GM12878 (cell line): ENCODE data around the gene DICER1. TPM values are rescaled to one million over a fixed set of nuclear protein-coding genes. Genes with fewer than 3 reads are reported as not detected.

ENCODE experiments used
- ATAC-seq: fragments of 200-7000 bp; cut with Tn5 transposase; 3 replicates; pipeline ENCODE4 v1.9.1; 2020; ENCODE audit warnings: mild to moderate bottlenecking, moderate library complexity
- BruUV-seq: library from RNA; stranded (reverse); fragments of 400-500 nt; replicated peaks from 2 replicates; lab custom pipeline; 2021; lab: Mats Ljungman, UMichigan
- CTCF ChIA-PET: fragments of 300-600 bp; sonication (Branson Sonifier 250); formaldehyde crosslinking; extraction: SDS; loops from one replicate; lab custom pipeline; 2021; ENCODE audit warnings: inconsistent platforms; lab: Yijun Ruan, JAX
- POLR2A ChIA-PET: fragments of 350-600 bp; formaldehyde crosslinking; extraction: SDS; loops from one replicate; lab custom pipeline; 2021; ENCODE audit warnings: inconsistent platforms; lab: Charles Lee
- RAD21 ChIA-PET: fragments of 300-600 bp; sonication (Branson Sonifier 250); formaldehyde crosslinking; loops from one replicate; lab custom pipeline; 2023; ENCODE audit warnings: antibody characterized with exemption; ENCODE audit not compliant: unreplicated experiment; lab: Charles Lee
- SMC1A ChIA-PET: fragments of 300-600 bp; sonication (Branson Sonifier 250); formaldehyde crosslinking; loops from one replicate; lab custom pipeline; 2023; ENCODE audit not compliant: unreplicated experiment, uncharacterized antibody; lab: Charles Lee
- DNase-seq: peaks from one replicate; pipeline ENCODE4 v3.0.0-alpha.2; 2011; ENCODE audit warnings: low read depth, low spot score
- FAIRE-seq: peaks from 3 replicates; lab custom pipeline; 2011; peaks lifted over from hg19 to GRCh38; lab: Jason Lieb, UNC
- H2AFZ ChIP-seq: 2 replicates; pipeline ENCODE4 v1.6.0; 2011; ENCODE audit warnings: low read depth, low read length, control low read depth; ENCODE audit not compliant: control insufficient read depth
- H3K27ac ChIP-seq: 2 replicates; pipeline ENCODE4 v1.5.1; 2011; ENCODE audit warnings: control low read depth; ENCODE audit not compliant: control insufficient read depth, insufficient read depth
- H3K27me3 ChIP-seq, 2 experiments: replicated peaks in 1 of 2; 2 replicates each; pipeline versions ENCODE4 v1.6.0 to v1.6.1; 2011; ENCODE audit warnings: low read length in 1 of 2; ENCODE audit not compliant: control insufficient read depth in 2 of 2, insufficient read depth in 2 of 2
- H3K36me3 ChIP-seq, 2 experiments: 2 replicates each; pipeline ENCODE4 v1.5.1; 2011; ENCODE audit warnings: low read length in 1 of 2; ENCODE audit not compliant: control insufficient read depth in 2 of 2, insufficient read depth in 2 of 2
- H3K4me1 ChIP-seq: 2 replicates; pipeline ENCODE4 v1.6.1; 2011; ENCODE audit warnings: mild to moderate bottlenecking, low read length, moderate library complexity, mixed read lengths; ENCODE audit not compliant: control insufficient read depth, insufficient read depth
- H3K4me2 ChIP-seq: 2 replicates; pipeline ENCODE4 v1.6.0; 2011; ENCODE audit warnings: control low read depth; ENCODE audit not compliant: control insufficient read depth, insufficient read depth
- H3K4me3 ChIP-seq: fragments of 200-600 bp; sonication (generic); 2 replicates; pipeline ENCODE4 v1.5.1; 2016
- H3K79me2 ChIP-seq: 2 replicates; pipeline ENCODE4 v1.6.0; 2011; ENCODE audit warnings: low read length; ENCODE audit not compliant: control insufficient read depth, insufficient read depth
- H3K9ac ChIP-seq: 2 replicates; pipeline ENCODE4 v1.8.0; 2011; ENCODE audit warnings: low read length, control low read depth, mixed read lengths; ENCODE audit not compliant: control insufficient read depth, insufficient read depth
- H3K9me3 ChIP-seq: replicated peaks from 3 replicates; pipeline ENCODE4 v1.5.1; 2011; ENCODE audit warnings: mild to moderate bottlenecking, low read length; ENCODE audit not compliant: control insufficient read depth, insufficient read depth
- H4K20me1 ChIP-seq: 2 replicates; pipeline ENCODE4 v1.6.0; 2011; ENCODE audit not compliant: control insufficient read depth, insufficient read depth
- CHD1 ChIP-seq: IDR thresholded peaks from 2 replicates; pipeline ENCODE4 v1.6.1; 2012; ENCODE audit warnings: low read depth, low read length, improper control_type of control experiment
- CHD4 ChIP-seq: fragments of 200-600 bp; sonication (generic); IDR thresholded peaks from 2 replicates; pipeline ENCODE4 v1.6.1; 2016; ENCODE audit warnings: mild to moderate bottlenecking
- IKZF2 ChIP-seq, 2 experiments: fragments of 450-650 bp; IDR thresholded peaks; 2 replicates each; pipeline ENCODE4 v1.6.1; 2017; ENCODE audit warnings: mild to moderate bottlenecking in 2 of 2, moderate library complexity in 2 of 2
- MXI1 ChIP-seq: fragments of 150-350 bp; IDR thresholded peaks from 2 replicates; pipeline ENCODE4 v1.6.1; 2011; ENCODE audit warnings: low read depth, mild to moderate bottlenecking, inconsistent platforms, low read length, improper control_type of control experiment
- MYB ChIP-seq: fragments of 150-350 bp; IDR thresholded peaks from 2 replicates; pipeline ENCODE4 v1.6.1; 2014; ENCODE audit warnings: mild to moderate bottlenecking, low read depth, low read length, borderline replicate concordance
- NFXL1 ChIP-seq: fragments of 450-650 bp; IDR thresholded peaks from 2 replicates; pipeline ENCODE4 v1.6.1; 2017; ENCODE audit warnings: antibody characterized with exemption, mild to moderate bottlenecking, borderline replicate concordance
- POLR2AphosphoS2 ChIP-seq: IDR thresholded peaks from 2 replicates; pipeline ENCODE4 v1.6.1; 2011; ENCODE audit warnings: low read depth, mild to moderate bottlenecking, low read length, improper control_type of control experiment, moderate library complexity
- RUNX3 ChIP-seq: IDR thresholded peaks from 2 replicates; pipeline ENCODE4 v1.6.1; 2012; ENCODE audit warnings: low read length, inconsistent platforms
- TAF1 ChIP-seq: IDR thresholded peaks from 2 replicates; pipeline ENCODE4 v1.6.1; 2011; ENCODE audit warnings: mild to moderate bottlenecking, low read depth, low read length, borderline replicate concordance
- TCF7 ChIP-seq: IDR thresholded peaks from 2 replicates; pipeline ENCODE4 v1.6.1; 2014; ENCODE audit warnings: antibody characterized with exemption, borderline replicate concordance
- WGBS: methylation state at CpG from one replicate; pipeline ENCODE4 v1.1.6; 2016; ENCODE audit warnings: low lambda C conversion rate; ENCODE audit not compliant: insufficient replicate concordance, insufficient coverage; ENCODE audit errors: missing lambda C conversion rate; 5-methylcytosine and 5-hydroxymethylcytosine counted together
- in situ Hi-C: fragments of 300-500 bp; cut with MboI; formaldehyde crosslinking; loops from 9 replicates; pipeline ENCODE4 v1.14.3; 2018; ENCODE audit warnings: mixed read lengths
- intact Hi-C: fragments of 100-400 bp; cut with micrococcal nuclease; formaldehyde crosslinking; loops from one replicate; pipeline ENCODE4 v1.14.2; 2022; ENCODE audit not compliant: unreplicated experiment
- polyA plus RNA-seq, 11 experiments: library from polyadenylated mRNA; depleted of rRNA in 4 of 11; unstranded in 6 of 11; stranded (reverse) in 5 of 11; fragments of >200 nt; fragmentation: Nextera tagmentation in 4 of 11; fragmentation: Illumina TruSeq in 1 of 11; extraction: Ambion mirVana in 4 of 11; extraction: Trizol in 1 of 11; gene quantifications; 1 replicate in 1 of 11; 2 replicates in 10 of 11; pipeline versions ENCODE4 v1.2.1 to v1.2.3, GENCODE V29; 2011 to 2016; ENCODE audit warnings: inconsistent platforms in 2 of 11, missing spikeins in 2 of 11, low read depth in 1 of 11
- total RNA-seq, 4 experiments: library from RNA; depleted of rRNA in 3 of 4; stranded (reverse); fragments of >200 nt in 3 of 4; fragmentation: Illumina TruSeq in 1 of 4; extraction: Trizol in 1 of 4; gene quantifications; 2 replicates each; pipeline versions ENCODE4 v1.2.1 to v1.2.3, GENCODE V29; 2013 to 2021
- TF ChIP-seq, protein P1 (sequence below): IDR thresholded peaks from 2 replicates; pipeline ENCODE4 v1.6.1; 2012; ENCODE audit warnings: low read depth, low read length, improper control_type of control experiment

Gene DICER1
- total and polyA plus RNA-seq, 10 of the 15 experiments (the other 5 are each of a cell fraction or from before 2014, with no cell fraction given): 6.8 to 70.8 (median 37.1) TPM

DNA sequence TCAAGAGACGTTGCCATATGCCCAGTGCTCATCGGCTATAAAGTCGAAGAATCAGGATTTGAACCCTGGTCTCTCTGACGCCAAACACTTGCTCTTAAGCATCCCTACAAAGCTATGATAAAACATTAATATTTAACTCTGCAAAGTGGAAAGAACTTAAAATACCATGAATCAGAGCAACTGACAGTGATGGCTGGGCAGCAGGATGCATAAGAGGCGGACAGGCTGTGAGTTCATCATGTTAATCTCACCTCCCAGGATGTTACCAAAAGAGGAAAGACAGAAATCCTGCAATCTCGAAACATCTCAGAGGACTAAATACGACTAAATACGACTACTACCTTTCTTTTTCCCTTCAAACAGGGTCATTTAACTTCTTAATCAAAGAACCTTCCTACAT is 5.8 kb downstream of the DICER1 start:
- in situ Hi-C loops (no loop called here), intact Hi-C loops (loop anchor here (10.0 kb wide), 2 partner anchors 353 to 383 kb away; partner anchors contain the start of gene GLRX5)
- no peak for ATAC-seq
- Histone ChIP-seq H3K27me3 (no peaks in the 10 kb centered on the region), H3K36me3 (peaks cover 0 to under 1% of the 10 kb centered on the region in 2 experiments; a peak in 1 of 4 replicates), H2AFZ (no peak overlapping the region), H3K9ac (no peak overlapping the region), H3K4me1 (peaks cover 8% of the 10 kb centered on the region), H3K9me3 (peaks cover 4% of the 10 kb centered on the region; the same call in 2 of the 3 replicates), H3K79me2 (peaks cover 98% of the 10 kb centered on the region), H3K4me3 (no peak overlapping the region), H3K27ac (no peak overlapping the region), H4K20me1 (no peaks in the 10 kb centered on the region), H3K4me2 (peak overlapping the region; percentile 15; the same call in 1 of the 2 replicates)
- DNase-seq: no peak
- WGBS: 93% methylated on average over 8 of the region's 8 CpGs
- no peak for FAIRE-seq
- ChIA-PET RAD21 (interaction anchor here (1.1 kb wide), 1 partner anchor 142 kb away, joined by 3 read pairs; no protein-coding TSS in a partner anchor), SMC1A (interaction anchor here (0.7 to 4.1 kb wide), 3 partner anchors 9 to 62 kb away, joined by 3 to 16 read pairs (median 6); no protein-coding TSS in a partner anchor), POLR2A (interaction anchor here (1.1 to 2.9 kb wide), 2 partner anchors 11 to 19 kb away, joined by 3 to 6 read pairs; no protein-coding TSS in a partner anchor), CTCF (no interaction called here)
- TF ChIP-seq NFXL1 (no peak), TCF7 (no peak)
- BruUV-seq: no TSS peak

GRCh38 chr14:95150910-95151309 is 6.4 kb downstream of the DICER1 start:
- peaks cover 0 to 2% of the 10 kb centered on the region in 2 experiments; a peak in 2 of 4 replicates for H3K36me3 ChIP-seq
- BruUV-seq: no TSS peak
- H2AFZ ChIP-seq: no peak overlapping the region
- RAD21 ChIA-PET: interaction anchor here (1.1 kb wide), 1 partner anchor 23 kb away, joined by 3 read pairs; no protein-coding TSS in a partner anchor
- SMC1A ChIA-PET: interaction anchor here (1.0 to 4.1 kb wide), 7 partner anchors 10 to 146 kb away, joined by 3 to 16 read pairs (median 9); no protein-coding TSS in a partner anchor
- H3K9ac ChIP-seq: no peak overlapping the region
- FAIRE-seq: peak; percentile 54
- no peaks in the 10 kb centered on the region for H4K20me1 ChIP-seq
- no peak for DNase-seq
- no peaks in the 10 kb centered on the region for H3K27me3 ChIP-seq
- in situ Hi-C loops: no loop called here
- intact Hi-C loops: loop anchor here (10.0 kb wide), 2 partner anchors 354 to 384 kb away; partner anchors contain the start of gene GLRX5
- WGBS: 50% methylated on average over 2 of the region's 2 CpGs
- H3K27ac ChIP-seq: peak overlapping the region; percentile 6; the same call in 1 of the 2 replicates
- peaks cover 8% of the 10 kb centered on the region for H3K4me1 ChIP-seq
- POLR2A ChIA-PET: interaction anchor here (1.1 to 2.9 kb wide), 4 partner anchors 9 to 33 kb away, joined by 3 to 9 read pairs (median 4); no protein-coding TSS in a partner anchor
- ATAC-seq: peak; percentile 16; the same call in 2 of the 3 replicates
- CTCF ChIA-PET: interaction anchor here (0.8 to 1.7 kb wide), 2 partner anchors 31 to 210 kb away, joined by 3 to 6 read pairs; no protein-coding TSS in a partner anchor
- peaks cover 5% of the 10 kb centered on the region; the same call in 2 of the 3 replicates for H3K9me3 ChIP-seq
- 0 out of 2 replicates have a peak overlapping the region, but pooled peaks have one; percentile 21 for H3K4me3 ChIP-seq
- peak overlapping the region; percentile 15 for H3K4me2 ChIP-seq
- peaks cover 96% of the 10 kb centered on the region for H3K79me2 ChIP-seq
- TF ChIP-seq IKZF2 (IDR thresholded peaks at IDR 0.05) (no peak), TCF7 (no peak), NFXL1 (no peak), MYB (no peak), TAF1 (no peak), CHD4 (no peak), MXI1 (no peak), RUNX3 (no peak), POLR2AphosphoS2 (no peak), CHD1 (no peak)
- TF ChIP-seq, protein P1, sequence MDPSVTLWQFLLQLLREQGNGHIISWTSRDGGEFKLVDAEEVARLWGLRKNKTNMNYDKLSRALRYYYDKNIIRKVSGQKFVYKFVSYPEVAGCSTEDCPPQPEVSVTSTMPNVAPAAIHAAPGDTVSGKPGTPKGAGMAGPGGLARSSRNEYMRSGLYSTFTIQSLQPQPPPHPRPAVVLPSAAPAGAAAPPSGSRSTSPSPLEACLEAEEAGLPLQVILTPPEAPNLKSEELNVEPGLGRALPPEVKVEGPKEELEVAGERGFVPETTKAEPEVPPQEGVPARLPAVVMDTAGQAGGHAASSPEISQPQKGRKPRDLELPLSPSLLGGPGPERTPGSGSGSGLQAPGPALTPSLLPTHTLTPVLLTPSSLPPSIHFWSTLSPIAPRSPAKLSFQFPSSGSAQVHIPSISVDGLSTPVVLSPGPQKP: no peak
